Activated CD4-positive, alpha-beta T cell treated with anti-CD3 and anti-CD28 coated beads, Interleukin-10, Interleukin-2, amounts not matched to agents 100 ng/mL and 50 ng/mL, durations not matched to agents 16 hours and 8 hours (primary cell): ENCODE data around the gene MRM2.
A peak's percentile ranks its signal among the peaks of the same experiment; 100 is the strongest.

Source experiments
- DNase-seq: peaks from one replicate; pipeline ENCODE4 v3.0.0-alpha.2; 2020

MRM2 gene

GRCh38 chr7:2220030-2220429 is 22.0 kb downstream of the MRM2 start:
- DNase-seq: no peak

- DNase-seq: no peak
Observed at GRCh38 chr7:2219606-2220005, 22.4 kb downstream of the MRM2 start.

GRCh38 chr7:2219136-2219535 is 22.9 kb downstream of the MRM2 start:
- DNase-seq: no peak

- DNase-seq: no peak
Observed at GRCh38 chr7:2218444-2218785, 23.6 kb downstream of the MRM2 start.

- DNase-seq: no peak
Observed at GRCh38 chr7:2217716-2218443, 24.1 kb downstream of the MRM2 start.

- DNase-seq: no peak
Observed at GRCh38 chr7:2217206-2217605, 24.8 kb downstream of the MRM2 start.

- DNase-seq: no peak
Observed at GRCh38 chr7:2215851-2216250, 26.2 kb downstream of the MRM2 start.

- DNase-seq: peak; percentile 89
Observed at GRCh38 chr7:2214636-2215035, 27.4 kb downstream of the MRM2 start.

- DNase-seq: no peak
Observed at GRCh38 chr7:2213551-2214215, 28.3 kb downstream of the MRM2 start.

GRCh38 chr7:2212906-2213305 is 29.1 kb downstream of the MRM2 start:
- no peak for DNase-seq

- no peak for DNase-seq
Observed at GRCh38 chr7:2211926-2212325, 30.1 kb downstream of the MRM2 start.

GRCh38 chr7:2211259-2211880 is 30.6 kb downstream of the MRM2 start:
- DNase-seq: no peak

- DNase-seq: no peak
Observed at GRCh38 chr7:2210551-2211258, 31.3 kb downstream of the MRM2 start.

- DNase-seq: no peak
Observed at GRCh38 chr7:2209961-2210323, 32.1 kb downstream of the MRM2 start.

GRCh38 chr7:2209146-2209960 is 32.7 kb downstream of the MRM2 start:
- DNase-seq: peak; percentile 40

GRCh38 chr7:2208712-2209111 is 33.3 kb downstream of the MRM2 start:
- no peak for DNase-seq

- DNase-seq: no peak
Observed at GRCh38 chr7:2205036-2205780, 36.8 kb downstream of the MRM2 start.

GRCh38 chr7:2204446-2204845 is 37.6 kb downstream of the MRM2 start:
- no peak for DNase-seq

GRCh38 chr7:2203766-2204300 is 38.2 kb downstream of the MRM2 start:
- no peak for DNase-seq

GRCh38 chr7:2202901-2203765 is 38.9 kb downstream of the MRM2 start:
- DNase-seq: no peak

GRCh38 chr7:2202361-2202761 is 39.6 kb downstream of the MRM2 start:
- DNase-seq: no peak
